T-helper 1 cell (primary cell): ENCODE measurements around the gene STRC.
"Not testable (repeated sequence)": the region's sequence is repeated elsewhere in the genome, so short reads cannot be mapped to it uniquely, and the experiment has no call there.

Source experiments
- DNase-seq, 5 donors: peaks; one replicate each; pipeline ENCODE4 v3.0.0-alpha.2; 2012 to 2020
- total RNA-seq, 4 donors: gene quantifications; one replicate each; lab custom pipeline; 2026; lab: John Stamatoyannopoulos, UW

The STRC gene
- total RNA-seq, result 0.24 to 0.80 (median 0.46) reads per million in 4 donors

DNA sequence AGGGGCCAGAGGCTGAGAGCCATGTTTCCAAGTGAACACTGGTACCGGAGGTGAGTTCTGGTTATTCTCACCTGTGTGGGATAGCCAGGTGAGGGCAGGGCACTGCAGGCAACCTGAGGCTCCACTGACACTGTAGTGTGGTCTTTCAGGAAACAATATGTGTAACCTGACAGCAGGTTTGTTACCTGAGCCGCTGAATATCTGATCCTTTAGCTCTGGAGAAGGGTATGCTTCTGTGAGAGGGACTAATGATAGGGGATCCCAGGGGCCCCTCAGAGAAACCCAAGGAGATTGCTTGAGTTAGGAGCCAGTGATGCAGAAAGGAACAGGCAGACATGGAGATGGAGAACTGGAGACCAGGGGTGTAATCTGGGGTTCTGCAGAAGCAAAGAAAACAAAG, at the start of gene STRC:
STRC (minus strand) TSS at position 101 of the 400 bp plus-strand sequence; CDS start at position 23, 78 bp downstream.
- DNase-seq, result not testable (repeated sequence)

DNA sequence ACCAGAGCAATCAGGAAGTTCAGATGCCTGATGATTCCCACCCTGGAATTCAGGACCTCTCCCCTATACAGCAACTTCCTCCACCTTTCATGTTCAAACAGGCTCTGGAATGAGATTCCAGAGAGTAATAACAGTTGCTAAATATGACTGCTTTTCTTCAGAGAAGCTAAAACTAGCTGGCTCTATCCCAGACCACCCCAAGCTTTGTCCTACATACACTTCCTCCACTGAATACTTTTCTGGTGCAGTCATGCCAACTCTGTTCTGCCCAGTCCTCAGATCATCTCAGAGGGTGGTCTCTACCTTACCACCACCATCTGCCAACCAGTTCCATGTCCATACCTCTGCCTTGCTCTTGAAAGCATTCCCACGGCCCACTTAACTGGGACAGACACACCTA, 47.6 kb upstream of the STRC start:
- not testable (repeated sequence) for DNase-seq

DNA sequence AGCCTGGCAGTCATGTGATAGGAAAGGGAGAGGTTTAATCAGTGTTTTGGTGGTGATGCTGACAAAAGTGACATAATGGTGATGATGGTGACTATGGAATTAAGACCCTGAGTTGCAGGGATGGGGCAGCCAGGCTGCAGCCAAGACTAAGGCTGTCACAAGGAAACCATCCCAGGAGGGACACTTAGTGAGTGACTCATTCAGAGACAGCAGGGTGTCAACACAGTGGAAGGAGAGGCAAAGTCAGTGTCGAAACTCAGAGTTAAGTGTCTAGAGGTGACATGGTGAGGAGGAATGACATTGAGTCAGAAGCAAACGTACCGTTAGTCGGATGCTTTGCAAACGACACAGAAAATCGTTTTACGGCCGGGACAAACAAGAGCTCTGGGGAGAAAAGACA, 44.7 kb upstream of the STRC start:
- not testable (repeated sequence) for DNase-seq

DNA sequence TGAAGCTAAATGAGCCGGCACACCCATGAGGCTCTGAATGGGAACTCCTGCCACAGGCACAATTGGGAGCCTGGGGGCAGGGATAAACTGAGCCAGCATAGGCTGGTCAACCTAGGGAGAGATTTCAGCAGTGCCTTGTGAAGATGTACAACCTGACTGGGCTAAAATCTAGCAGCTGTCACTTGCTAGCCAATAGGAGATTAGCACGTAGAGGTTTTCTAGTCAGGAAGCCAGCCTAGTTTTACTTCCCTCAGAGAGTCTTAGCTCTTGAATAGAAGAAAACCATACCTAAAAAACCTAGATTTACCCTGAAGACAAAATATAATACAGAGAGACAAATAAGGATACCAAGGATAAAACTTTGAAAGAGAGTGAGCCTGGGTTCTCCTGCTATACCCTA, 43.7 kb upstream of the STRC start:
- DNase-seq, result not testable (repeated sequence)

DNA sequence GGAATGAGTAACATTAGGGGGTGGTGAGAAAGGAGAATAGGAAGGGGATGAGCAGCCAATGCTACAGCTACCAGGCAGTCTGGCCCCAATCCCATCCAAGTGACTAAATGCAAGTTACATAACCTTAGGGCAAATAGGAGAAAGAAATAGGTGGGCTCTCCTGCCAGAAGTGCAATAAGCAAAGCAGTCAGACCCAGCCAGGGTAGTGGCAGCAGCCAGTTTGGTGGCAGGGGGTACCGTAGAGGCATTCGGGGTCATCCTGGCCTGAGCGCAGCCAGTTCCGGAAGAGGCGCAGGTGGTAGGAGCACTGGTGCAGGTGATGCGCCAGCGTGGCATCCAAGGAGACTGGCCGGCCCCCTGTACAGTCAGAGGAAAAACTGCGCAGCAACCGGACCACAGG, 41.1 kb upstream of the STRC start:
- DNase-seq, result not testable (repeated sequence)

DNA sequence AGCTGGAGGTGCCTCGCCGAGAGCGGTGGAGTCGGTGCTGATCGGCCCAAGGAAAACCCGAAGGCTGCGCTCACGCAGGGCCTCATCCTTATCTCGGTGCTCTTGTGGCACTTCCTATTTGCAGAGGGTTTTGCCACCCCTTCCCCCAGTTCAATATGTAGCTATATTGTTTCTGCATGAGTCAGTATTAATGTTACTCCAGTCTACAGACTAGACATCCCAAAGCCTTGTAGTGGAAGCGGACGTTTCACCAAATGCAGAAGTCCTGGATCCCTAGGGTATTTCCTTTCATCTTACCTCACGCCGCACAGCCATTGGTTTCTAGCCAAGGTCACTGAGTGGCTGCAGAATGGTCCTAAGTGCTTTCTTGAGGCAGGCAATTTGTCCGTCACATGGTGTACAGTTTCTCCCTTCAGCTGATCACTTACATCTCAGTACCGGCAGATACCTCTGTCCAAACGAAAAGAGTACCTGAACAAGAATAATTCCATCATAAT, 30.9 kb upstream of the STRC start:
- DNase-seq, result not testable (repeated sequence)

DNA sequence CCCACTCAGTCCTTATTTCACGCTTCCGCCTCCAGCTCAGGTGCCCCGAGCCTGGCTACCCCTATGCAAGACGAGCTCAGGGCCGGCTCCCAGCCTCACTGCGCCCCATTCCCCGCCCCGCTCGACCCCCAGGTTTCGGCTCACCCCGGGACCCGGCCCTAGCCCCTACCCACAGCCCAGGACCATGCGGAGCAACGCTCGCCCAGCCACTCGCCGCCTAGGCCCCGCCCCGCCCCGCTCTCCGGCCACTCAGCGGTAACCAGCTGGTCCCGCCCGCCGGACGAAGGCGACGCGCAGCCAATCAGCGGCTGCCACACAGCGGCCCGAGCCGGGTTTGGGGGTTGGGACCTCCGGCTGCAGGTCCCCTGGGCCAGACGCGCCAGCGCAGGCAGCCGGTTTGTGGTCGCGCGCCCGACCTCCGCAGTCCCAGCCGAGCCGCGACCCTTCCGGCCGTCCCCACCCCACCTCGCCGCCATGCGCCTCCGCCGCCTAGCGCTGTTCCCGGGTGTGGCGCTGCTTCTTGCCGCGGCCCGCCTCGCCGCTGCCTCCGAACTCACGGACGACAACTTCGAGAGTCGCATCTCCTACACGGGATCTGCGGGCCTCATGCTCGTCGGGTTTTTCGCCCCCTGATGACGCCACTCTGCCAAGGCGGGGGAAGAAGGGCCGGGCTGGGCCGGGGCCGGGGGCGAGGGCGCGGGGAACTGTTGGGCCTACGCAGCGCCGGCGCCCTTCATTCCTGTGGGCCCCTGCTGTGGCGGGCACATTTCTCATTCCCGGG, 30.2 kb upstream of the STRC start, which contains the start of gene CATSPER2:
CATSPER2 (minus strand) TSS at position 196 of the 781 bp plus-strand sequence. CDS start 783 bp downstream, outside the sequence.
- no peak for DNase-seq

DNA sequence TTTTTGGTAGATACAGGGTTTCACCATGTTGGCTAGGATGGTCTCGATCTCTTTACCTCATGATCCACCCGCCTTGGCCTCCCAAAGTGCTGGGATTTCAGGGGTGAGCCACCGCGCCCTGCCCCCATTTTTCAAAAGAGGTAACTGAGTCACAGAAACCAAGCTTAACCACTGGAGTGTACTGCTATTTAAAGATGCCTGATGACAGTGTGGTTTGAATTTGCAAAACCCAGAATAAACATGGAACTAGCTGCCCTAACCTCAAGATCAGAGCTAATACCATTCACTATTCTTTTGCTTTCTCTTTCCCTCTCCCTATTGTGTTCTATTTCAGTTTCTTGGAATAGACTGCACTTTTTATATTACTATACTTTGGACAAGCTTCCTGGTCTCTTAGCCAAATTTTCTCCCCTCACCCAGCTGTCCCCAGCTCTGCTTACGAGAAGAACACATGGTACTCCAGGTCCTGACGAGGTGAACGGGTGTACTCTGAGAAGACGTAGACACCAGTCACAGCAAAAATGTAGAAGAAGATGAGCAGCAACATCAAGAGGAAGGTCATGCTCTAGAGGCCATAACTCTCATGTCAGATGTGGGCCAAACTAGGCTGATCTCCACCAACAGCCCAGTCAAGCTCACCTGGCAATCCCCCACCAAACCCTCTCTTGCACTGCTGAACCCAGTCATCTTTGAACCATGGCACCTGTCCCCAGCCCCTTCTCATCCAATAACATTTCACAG, 20.0 kb upstream of the STRC start:
- DNase-seq, result not testable (repeated sequence)

DNA sequence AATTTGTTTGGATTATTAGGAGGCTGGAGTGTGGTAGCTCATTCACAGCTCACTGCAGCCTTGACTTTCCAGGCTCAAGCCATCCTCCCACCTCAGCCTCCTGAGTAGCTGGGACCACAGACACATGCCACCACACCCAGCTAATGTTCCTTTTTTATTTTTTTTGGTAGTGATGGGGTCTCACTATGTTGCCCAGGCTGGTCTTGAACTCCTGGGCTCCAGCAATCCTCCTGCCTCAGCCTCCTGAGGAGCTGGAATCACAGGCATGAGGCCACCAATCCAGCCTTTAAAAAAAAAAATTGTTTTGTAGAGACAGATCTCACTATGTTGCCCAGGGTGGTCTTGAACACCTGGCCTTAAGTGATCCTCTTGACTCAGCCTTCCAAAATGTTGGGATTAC, 8.3 kb upstream of the STRC start:
- DNase-seq, result not testable (repeated sequence)

DNA sequence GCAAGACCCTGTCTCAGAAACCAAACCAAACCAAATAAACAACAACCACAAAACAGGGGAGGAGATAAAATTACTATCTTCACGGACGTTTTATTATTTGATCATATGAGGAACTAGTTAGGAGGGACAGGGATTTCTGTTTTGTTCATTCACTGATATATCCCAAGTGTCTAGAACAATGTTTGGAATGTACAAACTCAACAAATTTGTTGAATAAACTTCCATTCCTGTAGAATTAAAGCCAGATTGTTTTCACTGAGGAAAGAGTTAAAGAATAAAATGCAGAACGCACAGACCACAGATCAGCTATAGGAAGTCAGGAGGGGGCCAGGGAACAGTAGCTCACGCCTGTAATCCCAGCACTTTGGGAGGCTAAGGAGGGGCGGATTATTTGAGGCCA, 6.5 kb upstream of the STRC start:
- DNase-seq, result no peak

DNA sequence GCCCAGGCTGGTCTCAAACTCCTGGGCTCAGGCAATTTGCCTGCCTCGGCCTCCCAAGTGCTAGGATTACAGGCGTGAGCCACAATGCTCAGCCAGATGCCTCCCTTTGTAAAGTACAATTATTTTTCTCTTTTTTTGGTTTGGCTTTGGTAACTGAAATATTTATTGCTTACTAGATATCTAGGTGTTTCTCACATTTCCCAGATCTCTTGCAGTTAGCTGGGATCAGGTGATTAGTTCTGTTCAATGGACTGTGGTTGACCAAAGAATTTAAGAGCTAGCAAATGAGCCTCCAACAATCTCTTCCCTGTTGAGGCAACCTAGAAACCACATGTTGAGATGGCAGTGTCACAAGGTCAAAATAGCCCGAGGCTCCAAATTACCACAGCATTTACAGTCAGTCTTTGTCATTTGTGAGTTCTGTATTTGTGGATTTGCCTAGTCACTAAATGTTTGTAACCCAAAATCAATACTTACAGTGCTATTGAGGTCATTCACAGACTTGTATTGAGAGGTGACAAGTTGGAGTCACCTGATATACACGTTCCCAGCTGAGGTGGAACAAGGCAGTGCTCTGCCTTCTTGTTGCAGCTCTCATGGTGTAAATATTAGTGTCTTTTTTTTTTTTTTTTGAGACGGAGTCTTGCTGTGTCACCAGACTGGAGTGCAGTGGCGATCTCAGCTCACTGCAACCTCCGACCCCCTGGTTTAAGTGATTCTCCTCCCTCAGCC, 3.6 kb upstream of the STRC start:
- not testable (repeated sequence) for DNase-seq

DNA sequence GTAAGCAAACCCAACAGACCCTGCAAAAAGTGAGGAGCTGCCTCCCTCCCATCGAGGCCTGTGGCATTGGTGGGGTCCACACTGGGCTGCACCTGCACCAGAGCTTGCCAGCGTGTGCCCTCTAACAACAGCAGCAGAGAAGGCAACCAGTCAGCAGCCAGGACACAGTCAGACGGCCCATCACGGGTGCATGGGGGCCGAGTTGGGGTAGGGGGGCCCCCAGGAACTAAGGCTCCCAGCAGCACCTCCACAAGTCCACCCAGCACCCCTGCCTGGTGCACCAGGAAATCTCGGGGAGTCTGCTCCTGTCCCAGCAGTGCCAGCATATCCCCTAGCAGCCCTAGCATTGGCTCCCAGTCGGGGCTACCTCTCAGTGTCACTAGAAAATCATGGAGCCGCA, 850 bp downstream of the STRC start:
- not testable (repeated sequence) for DNase-seq

DNA sequence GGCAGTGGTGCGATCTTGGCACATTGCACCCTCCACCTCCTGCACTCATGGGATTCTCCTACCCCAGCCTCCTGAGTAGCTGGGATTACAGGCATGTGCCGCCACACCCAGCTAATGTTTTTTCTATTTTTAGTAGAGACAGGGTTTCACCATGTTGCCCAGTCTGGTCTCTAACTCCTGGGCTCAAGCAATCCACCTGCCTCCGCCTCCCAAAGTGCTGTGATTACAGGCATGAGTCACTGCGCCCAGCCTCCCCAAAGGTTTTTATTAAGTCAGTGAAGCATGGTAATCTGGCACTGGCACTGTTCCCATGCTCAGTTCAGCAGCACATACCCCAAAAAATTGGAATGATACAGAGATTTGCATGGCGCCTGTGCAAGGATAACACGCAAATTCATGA, 16.4 kb downstream of the STRC start:
- not testable (repeated sequence) for DNase-seq

DNA sequence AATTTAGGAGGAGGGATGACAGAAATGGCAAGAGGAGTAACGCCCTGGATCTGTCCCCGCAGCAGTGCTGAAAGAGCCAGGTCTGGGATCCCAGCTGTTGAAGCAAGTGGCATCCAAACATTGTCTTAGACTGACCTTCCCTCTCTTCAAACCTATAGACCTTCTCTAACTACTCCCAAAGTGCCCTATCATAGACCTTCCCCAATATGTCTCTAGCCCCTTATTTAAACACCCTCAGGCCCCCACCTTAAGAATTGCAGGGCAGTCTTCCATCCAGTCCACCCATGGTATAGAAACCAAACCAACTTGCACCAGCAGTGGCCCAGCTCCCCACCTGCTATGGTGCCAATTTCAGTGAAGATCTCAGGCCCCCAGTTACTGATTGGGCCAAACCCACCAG, 18.4 kb downstream of the STRC start:
- not testable (repeated sequence) for DNase-seq

DNA sequence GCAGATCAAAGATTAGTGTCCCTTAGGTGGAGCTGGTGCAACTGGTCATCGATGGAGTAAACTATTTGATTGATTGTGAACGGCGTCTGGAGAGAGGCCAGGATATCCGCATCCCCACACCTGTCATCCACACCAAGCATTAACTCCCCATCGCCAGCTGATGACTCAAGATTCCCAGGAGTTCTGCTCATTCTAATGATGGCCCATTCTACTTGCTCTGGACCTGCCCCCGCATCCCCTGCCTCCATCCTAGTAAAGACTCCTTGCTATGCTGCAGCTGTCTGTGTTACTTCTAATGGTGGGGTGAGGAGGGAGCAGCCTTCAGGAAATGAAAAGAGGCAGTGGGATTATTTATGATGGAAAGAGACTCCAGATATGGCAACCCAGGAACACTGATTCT, 19.5 kb downstream of the STRC start:
- DNase-seq, result not testable (repeated sequence)

DNA sequence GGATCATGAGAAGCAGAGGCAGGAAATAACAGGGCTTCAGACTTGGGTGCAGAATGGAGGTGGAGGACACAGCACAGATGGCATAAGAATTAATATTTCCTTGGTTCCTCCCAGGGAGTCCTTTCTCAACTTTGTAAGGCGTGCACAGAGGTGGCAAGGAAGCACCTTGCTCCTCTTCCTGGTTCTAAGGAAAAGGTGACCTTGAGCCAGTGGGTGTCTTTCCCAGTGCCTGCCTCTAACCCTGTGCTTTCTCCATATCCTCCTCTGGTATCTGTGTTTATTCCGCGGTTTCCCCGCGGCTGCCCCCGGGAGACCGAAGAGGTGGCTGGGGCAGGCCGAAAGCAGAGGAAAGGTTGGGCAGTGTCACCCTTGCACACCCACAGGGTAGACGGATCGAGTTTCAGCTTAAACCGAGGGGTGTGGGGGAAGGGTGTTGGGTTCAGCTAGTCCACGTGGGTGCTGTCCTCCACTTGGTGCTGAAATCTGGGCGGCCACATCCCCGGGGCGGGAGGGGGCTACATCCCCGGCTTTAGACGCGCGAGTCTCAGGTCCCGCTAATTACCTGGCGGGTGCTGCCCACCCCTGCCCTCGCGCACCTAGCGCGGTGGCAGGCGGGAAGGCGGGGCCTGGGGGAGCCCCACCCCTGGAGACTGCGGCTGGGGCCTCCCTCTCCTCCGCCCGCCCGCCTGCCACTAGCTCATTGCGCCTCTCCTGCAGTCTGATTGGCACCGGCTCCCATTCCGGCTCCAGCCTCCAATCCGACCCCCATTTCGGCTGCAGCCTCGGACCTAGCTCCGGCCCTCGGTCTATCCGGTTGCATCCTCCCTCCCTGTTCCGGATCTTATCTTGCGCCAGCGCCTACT, 25.0 kb downstream of the STRC start, which contains the start of gene CKMT1B:
CKMT1B (plus strand) TSS at position 700 of the 863 bp plus-strand sequence. CDS start 192 bp downstream, outside the sequence.
- DNase-seq, result not testable (repeated sequence)

DNA sequence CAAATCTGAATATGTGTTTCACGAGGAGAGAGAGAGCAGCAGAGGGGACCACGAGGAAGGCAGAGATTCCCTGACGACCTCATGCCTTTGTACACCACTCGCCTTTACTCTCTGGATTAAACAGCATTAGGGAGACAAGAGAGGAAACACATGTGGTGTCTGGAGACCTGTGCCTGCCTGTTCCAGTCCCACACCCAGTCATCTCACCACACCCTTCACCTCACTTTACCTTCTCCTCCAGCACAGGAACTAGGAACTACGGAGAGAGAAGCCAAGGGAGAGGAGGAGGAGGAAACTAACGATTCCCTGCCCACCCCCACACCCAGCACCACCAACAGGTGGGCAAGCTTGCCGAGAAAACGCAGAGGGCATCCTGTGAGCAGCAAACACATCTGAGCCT, 25.8 kb downstream of the STRC start:
- not testable (repeated sequence) for DNase-seq

DNA sequence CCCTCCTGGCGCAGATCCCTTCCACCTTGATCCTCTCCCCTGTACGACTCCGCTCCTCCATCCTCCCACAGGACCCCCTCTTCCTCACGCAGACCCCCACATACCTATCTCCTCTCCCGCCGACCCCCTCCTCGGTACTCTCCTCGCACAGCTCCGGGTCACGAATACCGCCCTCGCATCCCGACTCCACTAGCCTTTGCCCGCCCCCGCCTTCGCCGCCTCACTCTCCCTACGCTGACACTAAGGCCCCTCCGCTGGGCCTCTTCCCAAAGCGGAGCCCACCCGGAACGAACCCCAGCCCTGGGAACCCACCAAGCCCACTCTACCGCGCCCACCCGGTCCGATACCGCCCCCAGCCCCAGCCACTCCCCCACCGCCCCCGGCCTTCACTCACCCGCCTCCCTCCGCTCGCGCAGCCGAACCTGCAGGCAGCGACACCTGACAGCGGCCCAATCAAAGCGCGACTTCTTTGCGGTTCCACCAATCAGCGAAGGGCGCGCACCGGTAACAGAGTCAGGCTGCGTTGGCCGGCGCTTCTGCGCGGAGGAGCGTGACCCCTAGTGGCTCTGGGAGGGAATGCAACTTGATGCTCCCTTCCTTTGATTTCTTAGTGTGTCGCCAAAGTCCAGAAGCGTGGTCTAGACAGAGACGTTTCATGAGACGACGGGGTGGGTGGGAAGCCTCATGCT, 28.7 kb downstream of the STRC start, which contains the start of gene PPIP5K1:
PPIP5K1 (minus strand) TSS at position 431 of the 689 bp plus-strand sequence. CDS start 5,704 bp downstream, outside the sequence.
- DNase-seq, result not testable (repeated sequence)

DNA sequence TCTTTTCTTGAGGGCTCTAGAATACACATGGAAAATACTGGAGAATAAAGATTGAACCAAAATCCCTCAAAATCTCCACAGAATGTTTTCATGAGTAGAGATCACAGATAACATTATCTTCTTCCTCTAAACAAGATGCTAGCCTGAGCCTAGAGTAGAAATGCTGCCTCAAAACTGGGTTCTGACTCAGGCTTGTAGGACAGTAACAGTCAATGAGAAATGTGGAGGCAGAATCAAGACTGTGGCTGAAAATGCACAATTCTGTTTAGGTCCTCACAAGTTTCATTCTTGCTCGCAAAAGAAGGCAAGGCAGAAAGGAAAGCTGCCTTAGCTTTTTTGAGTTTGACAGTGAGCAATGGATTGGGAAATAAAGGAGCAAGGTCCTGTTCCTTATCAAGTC, 44.0 kb downstream of the STRC start:
- DNase-seq, result not testable (repeated sequence)

DNA sequence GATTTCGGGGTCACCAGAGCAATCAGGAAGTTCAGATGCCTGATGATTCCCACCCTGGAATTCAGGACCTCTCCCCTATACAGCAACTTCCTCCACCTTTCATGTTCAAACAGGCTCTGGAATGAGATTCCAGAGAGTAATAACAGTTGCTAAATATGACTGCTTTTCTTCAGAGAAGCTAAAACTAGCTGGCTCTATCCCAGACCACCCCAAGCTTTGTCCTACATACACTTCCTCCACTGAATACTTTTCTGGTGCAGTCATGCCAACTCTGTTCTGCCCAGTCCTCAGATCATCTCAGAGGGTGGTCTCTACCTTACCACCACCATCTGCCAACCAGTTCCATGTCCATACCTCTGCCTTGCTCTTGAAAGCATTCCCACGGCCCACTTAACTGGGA, 52.0 kb downstream of the STRC start:
- not testable (repeated sequence) for DNase-seq

DNA sequence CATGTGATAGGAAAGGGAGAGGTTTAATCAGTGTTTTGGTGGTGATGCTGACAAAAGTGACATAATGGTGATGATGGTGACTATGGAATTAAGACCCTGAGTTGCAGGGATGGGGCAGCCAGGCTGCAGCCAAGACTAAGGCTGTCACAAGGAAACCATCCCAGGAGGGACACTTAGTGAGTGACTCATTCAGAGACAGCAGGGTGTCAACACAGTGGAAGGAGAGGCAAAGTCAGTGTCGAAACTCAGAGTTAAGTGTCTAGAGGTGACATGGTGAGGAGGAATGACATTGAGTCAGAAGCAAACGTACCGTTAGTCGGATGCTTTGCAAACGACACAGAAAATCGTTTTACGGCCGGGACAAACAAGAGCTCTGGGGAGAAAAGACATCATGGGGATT, 54.8 kb downstream of the STRC start:
- DNase-seq, result not testable (repeated sequence)
